Measurements from ENCODE around the gene TIMM17B.

Gene TIMM17B

DNA sequence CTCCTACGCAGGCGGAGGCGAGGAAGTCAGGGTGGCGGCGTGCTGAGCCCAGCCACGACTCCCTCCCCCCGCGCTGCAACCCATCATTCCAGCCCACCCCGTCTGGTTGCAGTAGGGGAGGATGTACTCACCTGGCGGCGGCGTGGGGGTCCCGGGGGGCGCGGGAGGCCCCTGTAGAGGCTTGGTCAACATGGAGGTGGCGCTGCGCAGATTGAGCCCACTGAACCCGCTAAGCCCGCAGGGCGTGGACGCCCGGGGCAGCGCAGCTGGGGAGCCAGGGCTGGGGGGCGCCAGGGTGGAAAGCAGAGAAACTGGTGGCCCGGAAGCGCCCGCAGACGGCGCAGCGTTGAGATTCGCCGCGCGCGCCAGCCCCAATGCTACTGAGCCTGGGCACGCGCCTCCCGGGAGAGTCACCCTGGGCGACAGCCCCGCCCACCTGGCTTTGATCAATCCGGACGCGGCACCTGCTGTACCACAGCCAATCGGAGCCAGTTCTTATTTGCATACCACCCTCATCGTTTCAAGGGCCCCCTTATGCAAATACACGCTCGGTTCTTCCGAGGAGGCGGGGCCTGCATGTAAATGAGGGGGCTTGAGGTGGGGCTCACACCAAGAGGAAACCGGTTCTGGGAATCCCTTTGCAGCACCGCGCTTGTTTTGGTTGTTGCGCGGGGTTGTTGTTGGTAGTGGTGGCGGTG lies 21.2 kb upstream of the TIMM17B start, which contains the start of gene PIM2:
TSS of gene PIM2 (minus strand) at position 382 of the 698 bp plus-strand sequence. CDS start at position 192, 190 bp downstream.
- peak; percentile 92 for DNase-seq

DNA sequence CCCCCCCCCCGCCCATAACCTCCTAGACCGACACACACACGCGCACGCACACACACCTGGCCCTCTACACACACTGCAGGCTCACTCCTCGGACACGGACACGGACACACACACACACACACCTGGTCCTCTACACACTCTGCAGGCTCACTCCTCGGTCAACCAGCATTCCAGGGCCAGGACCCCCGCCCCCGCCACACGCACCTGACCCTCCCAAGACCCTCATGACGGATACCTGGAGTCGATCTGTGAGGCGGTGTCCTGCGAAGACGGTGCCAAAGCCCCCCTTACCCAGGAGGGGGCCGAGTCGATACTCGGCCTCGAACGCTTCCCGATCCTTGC lies 20.7 kb upstream of the TIMM17B start:
- DNase-seq: no peak

DNA sequence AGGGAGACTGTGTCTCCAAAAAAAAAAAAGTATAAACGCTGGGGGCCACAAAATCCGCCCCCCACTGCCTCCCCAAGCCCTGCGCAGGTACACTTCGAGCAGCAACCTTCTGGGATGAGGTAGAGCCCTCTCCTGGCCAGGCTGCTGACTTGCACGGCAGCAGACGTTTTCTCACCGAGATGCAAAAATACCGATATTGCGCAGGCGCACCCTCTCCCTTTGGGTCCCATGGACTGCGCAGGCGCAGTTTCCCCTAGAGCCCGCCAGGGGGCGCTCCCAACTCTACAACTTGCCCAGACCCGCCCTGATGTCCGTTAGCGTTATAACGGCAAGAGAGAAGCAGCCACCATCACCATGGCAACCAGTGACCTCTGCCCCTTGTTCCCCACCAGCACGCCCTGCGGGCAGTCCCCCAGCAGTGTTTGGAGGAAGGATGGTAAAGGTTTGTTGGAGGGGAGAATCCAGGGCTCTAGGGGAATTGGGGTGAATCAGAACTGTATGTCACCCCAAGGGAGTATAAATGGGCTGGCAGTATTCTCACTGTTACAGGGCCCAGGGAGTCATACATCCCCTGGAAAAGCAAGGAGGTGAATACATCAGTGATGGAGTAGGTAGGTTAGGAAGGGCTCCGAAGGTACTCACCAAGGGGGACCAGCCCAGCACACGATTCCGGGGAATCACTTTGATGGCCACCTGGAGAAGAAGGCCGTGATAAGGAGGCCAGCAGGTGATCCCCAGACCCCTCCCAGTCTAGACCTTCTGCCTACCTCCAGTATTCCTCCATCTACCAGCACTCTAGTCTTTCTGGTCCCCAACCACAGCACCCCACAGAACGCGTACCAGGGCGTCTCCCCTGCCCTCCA lies 19.8 kb upstream of the TIMM17B start:
- DNase-seq: peak; percentile 59

DNA sequence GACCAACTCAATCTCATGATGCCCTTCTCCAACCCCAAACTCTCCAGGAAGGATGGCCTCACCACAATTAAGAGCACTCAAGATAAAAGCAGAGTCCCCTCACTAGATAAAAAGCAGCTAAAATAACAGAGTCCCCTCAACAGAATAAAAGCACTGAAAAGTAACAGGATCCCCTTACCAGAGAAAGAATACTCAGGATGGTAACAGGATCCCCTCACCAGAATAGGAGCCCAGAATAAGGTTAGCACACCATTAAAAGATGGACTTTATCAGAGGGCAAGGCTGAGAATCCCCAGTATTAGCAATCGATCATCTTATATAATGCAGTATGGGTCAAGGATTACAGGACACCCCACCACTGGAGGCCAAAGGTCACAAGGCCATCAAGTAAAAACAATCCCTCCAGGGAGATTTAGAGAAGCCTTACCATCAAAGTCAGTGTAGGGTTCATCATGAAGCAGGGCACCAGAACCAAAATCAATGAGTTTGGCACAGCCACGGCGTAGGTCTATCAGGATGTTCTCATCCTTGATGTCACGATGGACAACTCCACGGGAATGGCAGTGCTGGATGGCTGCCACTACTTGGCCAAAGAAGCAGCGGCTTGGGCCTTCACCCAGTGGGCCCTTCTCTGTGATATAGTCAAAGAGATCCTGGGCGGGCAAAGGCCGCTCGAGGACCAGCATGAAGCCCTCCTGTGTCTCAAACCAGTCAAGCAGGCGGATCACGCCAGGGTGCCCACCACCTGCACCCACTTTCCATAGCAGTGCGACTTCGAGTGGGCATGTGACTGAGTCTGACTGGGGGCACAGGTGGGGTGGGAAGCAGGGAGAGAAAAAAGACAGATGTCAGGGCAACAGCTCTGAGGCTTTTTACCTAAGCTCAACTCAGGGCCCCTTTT lies 17.3 kb upstream of the TIMM17B start:
- no peak for DNase-seq

DNA sequence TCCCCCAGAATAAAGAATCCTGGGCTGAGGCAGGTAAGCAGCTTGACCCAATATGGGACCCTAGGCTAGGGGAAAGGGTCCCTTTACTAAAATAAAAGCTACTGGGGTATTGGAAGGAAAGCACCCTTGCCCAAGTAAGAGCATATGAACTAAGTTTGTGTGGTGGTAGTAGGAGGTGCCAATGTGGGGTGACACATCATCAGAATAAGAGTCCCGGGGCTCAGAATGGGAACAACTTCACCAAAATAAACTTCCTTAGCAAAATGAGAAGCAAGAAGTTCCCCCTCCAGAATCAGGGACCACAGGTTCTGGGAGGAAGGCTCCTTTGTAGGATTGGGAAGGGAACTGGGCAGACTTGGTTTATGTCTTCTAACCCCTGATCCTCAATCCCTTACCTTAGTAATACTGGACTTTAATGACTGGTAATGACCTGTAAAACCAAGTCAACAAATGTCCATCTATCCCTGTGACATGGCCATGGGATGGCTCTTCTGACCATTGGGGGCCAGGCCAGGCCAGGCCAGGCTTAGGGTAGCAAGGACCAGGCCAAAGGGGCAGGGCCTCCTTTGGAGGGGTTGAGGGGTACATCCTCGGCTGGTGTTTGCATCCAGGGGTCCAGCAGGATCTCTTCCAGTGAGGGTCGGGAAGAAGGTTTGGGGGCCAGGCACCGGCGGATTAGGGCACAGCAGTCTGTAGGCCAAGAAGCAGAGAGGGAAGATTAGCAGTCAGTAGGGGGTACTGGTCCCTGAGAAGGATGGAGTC lies 16.2 kb upstream of the TIMM17B start:
- no peak for DNase-seq

DNA sequence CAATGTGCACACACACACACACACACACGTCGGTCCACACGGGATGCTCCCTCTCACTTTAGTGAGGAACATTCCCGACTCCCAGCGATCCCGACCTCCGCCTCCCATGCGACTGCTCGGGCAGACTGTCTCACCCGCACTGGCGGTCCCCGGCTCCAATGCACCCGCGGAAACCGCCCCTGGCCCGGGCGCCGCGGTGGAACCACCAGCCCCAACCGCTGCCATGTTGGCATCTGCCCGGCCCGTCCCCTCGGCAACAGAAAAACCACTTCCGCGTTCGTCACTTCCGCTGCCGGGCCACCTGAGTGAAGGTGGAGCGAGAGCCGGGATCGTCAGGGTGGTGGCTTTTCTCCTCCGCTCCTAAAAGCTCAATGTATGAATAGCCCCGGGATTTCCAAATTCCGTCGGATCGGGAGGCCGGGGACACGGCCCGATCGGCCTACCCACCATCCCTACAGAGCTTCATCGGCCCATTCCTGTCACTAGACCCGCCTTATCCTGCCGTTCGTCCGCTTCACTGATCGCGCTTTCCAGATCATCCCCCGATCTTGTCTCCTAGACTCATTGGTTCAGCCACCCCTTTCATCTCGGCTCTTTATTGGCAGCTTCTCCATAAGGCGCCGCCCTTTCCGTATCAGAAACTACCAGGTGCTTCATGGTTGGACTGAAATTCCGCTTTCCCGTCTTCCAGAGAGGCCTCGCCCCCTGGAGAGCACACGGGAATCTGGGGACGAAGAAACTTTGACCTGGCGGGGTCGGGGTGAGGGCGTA lies 14.0 kb upstream of the TIMM17B start, which contains the start of gene SLC35A2:
TSS of gene SLC35A2 (minus strand) at position 235 of the 771 bp plus-strand sequence. CDS start at position 225, 10 bp downstream.
- peak; percentile 48 for DNase-seq

DNA sequence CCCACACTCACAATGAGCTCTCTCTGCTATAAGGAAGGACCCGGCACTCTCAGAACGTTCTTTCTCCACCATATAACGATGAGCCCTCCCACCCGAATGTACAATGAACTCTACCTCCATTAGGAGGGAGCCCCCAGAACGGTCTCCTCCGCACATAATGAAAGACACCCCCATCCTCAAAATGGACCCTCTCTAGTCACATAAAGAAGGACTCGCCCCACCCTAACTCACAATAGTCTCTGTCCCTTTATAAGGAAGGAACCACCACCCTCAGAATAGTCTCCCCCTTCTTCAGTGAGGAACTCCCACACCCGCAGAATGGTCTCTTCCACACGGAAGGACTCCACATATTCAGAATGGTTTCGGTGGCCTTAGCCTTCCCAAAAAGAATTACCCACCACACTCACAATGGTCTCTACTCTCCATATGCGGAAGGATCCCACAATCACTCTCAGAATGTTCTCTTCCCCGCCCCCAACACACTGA lies 13.4 kb upstream of the TIMM17B start:
- DNase-seq: no peak

DNA sequence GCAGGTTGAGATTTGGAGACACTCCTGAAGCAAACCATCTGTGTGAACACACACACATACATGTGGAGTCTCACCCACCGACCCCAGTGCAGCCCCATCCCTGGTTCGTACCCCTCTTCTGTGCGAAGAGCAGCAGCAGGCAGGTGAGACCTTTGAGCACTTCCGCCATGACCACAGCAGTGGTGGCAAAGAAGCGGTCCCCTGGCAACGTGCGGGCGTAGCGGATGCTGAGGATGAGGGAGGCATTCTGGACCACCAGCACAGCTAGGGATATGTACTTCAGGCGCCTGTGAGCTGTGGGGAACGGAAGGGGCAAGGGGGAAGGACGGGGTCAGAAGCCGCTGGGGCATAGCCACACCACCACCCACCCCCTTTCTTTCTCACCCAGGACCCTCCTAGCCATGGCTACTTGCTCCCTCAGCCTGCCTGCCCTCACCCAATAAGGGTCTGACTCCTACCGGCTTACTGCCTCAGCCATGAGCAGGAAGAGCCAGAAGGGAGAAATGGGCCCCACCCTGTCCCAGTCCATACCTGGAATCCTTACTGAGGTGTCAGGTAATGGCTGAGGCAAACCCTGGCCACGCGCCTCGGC lies 12.2 kb upstream of the TIMM17B start:
- no peak for DNase-seq

DNA sequence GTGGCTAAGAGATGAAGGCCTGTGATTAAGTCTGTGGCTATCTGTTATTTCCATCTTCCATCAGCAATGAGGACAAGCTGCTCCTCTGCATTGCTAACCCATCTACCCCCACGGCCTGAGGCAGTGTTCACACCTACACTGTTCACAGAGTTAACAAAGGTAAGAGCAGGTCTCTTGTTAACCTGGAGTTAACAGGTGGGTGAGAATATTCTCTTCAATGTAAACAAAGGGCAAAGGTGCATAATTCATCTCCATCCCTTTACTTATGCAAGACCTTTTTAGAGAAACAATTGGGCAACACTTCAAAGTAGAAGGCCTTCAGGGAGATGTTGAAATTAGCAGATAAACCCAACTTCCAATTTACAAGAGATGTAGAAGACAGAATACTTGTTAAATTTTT lies 11.0 kb upstream of the TIMM17B start:
- no peak for DNase-seq

DNA sequence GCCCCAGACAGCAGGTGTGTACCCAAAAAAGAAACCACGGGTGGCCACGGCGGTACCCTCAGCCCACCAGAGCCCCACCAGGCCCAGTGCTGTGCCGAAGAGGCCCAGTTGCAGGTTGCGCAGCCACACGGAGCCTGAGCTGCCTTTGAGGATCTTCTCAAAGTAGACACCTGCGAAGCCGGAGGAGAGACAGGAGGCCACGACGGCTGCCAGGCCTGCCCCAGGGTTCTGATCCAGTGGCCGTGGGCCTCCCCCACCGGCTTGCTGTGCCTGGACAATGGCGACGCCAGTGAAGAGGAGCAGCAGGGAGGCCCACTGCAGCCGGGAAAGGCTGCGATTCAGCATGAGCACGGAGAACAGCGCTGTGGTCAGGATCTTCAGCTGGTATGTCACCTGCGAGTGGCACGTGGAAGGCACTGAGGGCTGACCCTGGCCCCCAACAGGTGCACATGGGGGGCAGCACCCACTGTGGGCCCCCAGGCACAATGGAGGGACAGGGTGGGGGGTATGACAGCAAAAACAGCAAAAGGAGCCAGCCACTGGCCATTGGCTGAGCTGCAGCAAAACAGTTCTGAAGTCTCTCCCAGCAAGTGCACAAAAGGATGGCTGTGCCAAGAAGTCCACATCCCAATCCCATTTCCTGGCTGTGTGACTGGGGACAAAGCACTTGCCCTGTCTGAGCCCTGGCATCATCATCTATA lies 7.7 kb upstream of the TIMM17B start:
- DNase-seq: no peak

DNA sequence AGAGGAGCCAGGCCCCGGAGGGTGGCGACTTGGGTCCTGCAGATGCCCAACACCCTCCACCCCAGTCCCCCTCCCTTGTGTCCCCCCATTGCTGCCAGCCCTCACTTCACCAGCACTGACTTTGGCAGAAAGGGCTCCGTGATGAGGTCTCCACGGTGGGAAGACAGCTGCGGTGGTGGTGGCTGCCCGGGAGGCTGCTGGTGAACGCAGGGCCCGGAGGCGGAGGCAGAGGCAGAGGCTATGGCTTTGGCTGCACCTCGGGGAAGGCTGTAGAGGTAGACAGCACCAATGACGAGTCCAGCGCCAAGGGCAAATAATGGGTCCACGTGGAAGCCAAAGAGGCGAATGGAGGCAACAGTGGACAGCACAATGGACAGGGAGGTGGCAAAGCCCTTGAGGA lies 7.1 kb upstream of the TIMM17B start:
- DNase-seq: no peak

DNA sequence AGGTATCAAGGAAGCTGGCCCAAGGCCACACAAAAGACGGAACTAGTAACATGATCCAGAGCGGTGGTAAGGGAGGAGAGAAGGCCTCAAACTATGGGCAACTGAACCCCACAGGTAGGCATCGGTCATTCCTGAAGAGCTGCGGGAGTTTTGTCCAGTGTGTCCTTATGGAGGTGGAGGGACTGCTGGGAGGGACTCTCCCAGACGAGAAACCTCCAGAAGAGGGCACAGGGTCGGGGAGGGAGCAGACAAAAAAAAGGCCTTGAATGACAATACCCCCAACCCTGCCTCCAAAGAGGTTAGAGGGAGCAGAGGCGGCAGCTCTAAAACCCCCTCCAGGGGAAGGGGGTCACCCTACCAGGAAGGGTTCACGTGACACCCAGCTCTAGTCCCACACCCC lies 6.6 kb upstream of the TIMM17B start:
- DNase-seq: no peak

DNA sequence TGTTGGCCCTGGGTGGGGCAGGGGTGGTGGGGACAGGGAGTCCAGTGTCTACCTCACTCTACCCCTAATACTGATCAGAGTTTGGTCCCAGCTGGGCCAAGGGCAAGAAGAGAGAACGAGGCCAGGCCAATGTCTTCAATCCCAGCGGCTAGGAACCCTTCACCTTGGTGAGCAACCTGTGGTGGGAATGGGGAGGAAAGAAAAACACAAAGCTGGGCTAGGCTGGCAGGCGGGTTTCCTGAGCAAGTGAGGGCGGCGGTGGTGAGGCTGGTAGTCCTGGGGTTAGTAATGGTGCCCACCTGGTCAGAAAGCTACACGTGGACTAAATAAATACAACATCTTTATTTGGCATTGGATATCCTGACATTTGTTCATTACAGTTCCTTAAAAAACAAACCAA lies 5.7 kb upstream of the TIMM17B start:
- DNase-seq: no peak

DNA sequence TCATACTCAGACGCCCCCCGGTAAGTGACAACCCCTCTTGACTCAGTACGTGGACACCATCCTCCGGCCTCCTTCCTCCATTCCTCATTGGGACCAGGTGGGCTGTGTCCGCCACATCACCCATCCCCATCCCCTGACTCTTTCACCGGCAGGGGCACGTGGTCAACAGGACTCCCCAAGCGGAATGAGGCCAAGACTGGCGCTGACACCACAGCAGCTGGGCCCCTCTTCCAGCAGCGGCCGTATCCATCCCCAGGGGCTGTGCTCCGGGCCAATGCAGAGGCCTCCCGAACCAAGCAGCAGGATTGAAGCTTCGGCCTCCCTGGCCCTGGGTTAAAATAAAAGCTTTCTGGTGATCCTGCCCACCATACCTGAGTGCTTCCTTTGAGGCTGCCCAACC lies 5.2 kb upstream of the TIMM17B start:
- no peak for DNase-seq

DNA sequence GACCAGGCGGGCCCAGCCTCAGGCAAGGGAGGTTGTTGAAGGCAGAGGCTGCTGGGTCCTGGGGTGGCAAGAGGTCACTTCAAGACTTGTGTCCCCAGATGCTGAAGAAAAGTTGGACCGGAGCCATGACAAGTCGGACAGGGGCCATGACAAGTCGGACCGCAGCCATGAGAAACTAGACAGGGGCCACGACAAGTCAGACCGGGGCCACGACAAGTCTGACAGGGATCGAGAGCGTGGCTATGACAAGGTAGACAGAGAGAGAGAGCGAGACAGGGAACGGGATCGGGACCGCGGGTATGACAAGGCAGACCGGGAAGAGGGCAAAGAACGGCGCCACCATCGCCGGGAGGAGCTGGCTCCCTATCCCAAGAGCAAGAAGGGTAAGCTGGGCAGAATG lies 4.6 kb upstream of the TIMM17B start:
- no peak for DNase-seq

DNA sequence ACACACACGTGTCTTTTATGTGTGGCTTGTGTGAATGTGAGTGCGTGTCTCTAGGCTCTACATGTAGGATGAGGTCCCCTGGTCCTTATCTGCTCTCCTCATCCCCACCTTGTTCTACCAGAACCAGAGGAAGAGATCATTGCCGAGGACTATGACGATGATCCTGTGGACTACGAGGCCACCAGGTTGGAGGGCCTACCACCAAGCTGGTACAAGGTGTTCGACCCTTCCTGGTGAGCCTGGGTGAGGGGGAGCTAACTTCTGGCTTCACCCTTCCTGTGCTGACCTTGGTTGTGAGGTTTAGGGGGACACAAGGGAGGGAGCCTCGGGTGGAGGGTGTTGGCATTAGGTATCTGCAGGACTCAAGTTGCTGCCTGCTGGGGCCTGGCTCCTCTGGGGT lies 3.5 kb upstream of the TIMM17B start:
- DNase-seq: no peak

DNA sequence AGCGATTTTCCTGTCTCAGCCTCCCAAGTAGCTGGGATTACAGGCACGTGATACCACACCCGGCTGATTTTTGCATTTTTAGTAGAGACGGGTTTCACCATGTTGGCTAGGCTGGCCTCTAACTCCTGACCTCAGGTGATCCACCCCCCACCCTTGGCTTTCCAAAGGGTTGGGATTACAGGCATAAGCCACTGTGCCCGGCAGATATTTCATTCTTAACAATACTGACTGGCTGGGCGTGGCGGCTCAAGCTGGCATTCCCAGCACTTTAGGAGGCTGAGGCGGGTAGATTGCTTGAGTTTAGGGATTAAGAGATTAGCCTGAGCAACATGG lies 1.5 kb upstream of the TIMM17B start:
- no peak for DNase-seq

DNA sequence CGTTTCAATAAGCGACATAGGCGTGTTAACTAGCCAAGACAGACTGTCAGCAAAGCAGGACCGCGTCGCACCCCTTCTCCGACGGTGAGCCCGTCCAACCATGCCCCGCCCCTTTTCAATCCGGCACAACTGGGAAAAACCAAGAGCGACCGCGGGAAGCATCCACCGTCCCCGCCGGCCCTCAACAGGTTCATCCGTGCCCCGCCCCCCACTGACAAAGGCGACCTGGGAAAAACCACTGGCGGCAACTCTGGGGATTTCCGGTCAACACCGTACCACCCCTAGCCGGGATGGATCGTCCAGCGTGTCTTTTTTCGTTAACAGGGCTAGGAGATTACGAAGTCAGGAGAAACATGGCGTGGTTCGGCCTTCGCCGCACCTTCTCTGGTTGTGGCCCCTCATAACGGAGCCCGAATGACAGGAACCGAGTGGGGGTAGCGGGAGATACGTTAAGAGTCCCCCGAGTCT lies 377 bp downstream of the TIMM17B start:
- DNase-seq: peak; percentile 9

DNA sequence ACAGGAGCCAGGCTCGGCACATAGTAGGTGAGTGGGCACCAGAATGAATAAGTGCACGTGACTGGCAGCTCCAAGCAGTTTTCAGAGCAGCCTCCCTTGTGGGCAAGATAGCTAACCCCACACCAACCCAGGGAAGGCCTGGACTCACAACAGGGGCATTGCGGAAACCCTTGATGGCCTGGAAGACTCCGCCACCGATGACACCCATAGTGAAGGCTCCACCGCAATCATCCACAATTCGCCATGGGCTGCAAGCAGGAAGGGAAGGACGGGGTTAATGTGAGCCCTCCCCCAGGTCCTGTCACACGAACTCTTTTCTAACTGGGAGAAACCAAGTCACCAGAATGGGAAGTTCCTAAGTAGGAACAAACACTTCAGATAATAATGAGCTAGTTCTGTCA lies 957 bp downstream of the TIMM17B start:
- no peak for DNase-seq

DNA sequence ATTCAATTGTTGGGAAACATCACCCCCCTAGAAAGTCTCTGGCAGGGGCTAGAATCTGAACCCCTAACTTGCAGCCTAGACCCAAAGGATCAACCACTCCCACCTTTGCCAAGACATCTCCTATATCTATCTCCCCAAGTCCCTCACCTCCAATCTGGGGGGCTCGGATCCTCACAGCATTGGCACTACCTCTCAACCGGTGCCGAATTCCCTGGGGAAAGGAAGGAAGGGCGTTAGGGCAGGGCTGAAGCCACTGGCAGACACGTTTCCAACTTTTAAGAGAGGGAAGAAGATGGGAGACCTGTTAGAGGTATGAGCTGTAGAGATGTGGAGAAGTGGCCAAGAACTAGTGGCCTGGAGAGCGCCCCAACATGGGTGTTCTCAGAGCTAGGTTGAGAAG lies 2.7 kb downstream of the TIMM17B start:
- no peak for DNase-seq

Data from NCI-H524 treated with DMSO at 0.1 percent for 48 hours (cell line).